MM.1S (cell line): ENCODE measurements around the gene RAB4B.
"Not testable (repeated sequence)": the region's sequence is repeated elsewhere in the genome, so short reads cannot be mapped to it uniquely, and the experiment has no call there.

Source experiments
- EZH2 ChIP-seq: fragments of 300-600 bp; sonication (generic); optimal IDR thresholded peaks from 2 replicates; pipeline ENCODE3; 2017; ENCODE audit warnings: low read depth, mild to moderate bottlenecking, antibody characterized with exemption, low read length, mixed read lengths
- TF ChIP-seq, protein P1 (sequence below): fragments of 300-600 bp; sonication (generic); IDR thresholded peaks from 2 replicates; pipeline ENCODE4 v1.5.1; 2016; ENCODE audit warnings: antibody characterized with exemption, low read length, mixed read lengths

DNA sequence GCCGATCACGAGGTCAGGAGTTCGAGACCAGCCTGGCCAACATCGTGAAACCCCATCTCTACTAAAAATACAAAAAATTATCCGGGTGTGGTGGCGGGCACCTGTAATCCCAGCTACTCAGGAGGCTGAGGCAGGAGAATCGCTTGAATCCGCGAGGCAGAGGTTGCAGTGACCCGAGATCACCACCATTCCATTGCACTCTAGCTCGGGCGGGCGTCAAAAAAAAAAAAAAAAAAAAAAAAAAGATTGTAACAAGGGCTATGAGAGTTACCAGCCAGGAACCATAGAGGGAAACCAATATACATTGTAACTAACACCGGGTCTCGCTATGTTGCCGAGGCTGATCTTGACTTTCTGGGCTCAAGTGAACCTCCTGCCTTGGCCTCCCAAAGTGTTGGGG is 45.7 kb upstream of the RAB4B start:
- TF ChIP-seq, protein P1, sequence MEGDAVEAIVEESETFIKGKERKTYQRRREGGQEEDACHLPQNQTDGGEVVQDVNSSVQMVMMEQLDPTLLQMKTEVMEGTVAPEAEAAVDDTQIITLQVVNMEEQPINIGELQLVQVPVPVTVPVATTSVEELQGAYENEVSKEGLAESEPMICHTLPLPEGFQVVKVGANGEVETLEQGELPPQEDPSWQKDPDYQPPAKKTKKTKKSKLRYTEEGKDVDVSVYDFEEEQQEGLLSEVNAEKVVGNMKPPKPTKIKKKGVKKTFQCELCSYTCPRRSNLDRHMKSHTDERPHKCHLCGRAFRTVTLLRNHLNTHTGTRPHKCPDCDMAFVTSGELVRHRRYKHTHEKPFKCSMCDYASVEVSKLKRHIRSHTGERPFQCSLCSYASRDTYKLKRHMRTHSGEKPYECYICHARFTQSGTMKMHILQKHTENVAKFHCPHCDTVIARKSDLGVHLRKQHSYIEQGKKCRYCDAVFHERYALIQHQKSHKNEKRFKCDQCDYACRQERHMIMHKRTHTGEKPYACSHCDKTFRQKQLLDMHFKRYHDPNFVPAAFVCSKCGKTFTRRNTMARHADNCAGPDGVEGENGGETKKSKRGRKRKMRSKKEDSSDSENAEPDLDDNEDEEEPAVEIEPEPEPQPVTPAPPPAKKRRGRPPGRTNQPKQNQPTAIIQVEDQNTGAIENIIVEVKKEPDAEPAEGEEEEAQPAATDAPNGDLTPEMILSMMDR: not testable (repeated sequence)
- not testable (repeated sequence) for TF ChIP-seq EZH2
